ENCODE data around the gene DLGAP1. TPM values are rescaled to one million over a fixed set of nuclear protein-coding genes. Genes with fewer than 3 reads are reported as not detected.

DLGAP1 gene
- total and polyA plus RNA-seq, 3 donors from 2014 or later = 18.6 to 93.8 (median 69.1) TPM

- H3K27me3 ChIP-seq = no peaks in the 10 kb centered on the region
- peaks cover 35% of the 10 kb centered on the region for H3K4me1 ChIP-seq
- intact Hi-C loops (cut with DNase I; ENCODE audit: low total_unique reads) = no loop called here
- no peak overlapping the region for H3K4me3 ChIP-seq
- DNase-seq = no peak
- TF ChIP-seq POLR2A (IDR thresholded peaks at IDR 0.05) (no peak), CTCF (IDR thresholded peaks at IDR 0.05) (no peak)
- no peaks in the 10 kb centered on the region for H3K9me3 ChIP-seq
- no peak overlapping the region for H3K27ac ChIP-seq
- no peaks in the 10 kb centered on the region for H3K36me3 ChIP-seq (ENCODE audit: low read depth, missing control alignments)
- 54 to 64% methylated on average over 5 of the region's 5 CpGs for WGBS, 2 donors
Observed at GRCh38 chr18:3715231-3716080, 739.7 kb downstream of the DLGAP1 start.

GRCh38 chr18:3713708-3714107, 741.4 kb downstream of the DLGAP1 start:
- TF ChIP-seq POLR2A (IDR thresholded peaks at IDR 0.05) = no peak
- TF ChIP-seq CTCF (IDR thresholded peaks at IDR 0.05) = no peak
- no peak for DNase-seq
- Histone ChIP-seq H3K27me3 (no peaks in the 10 kb centered on the region), H3K36me3 (ENCODE audit: low read depth, missing control alignments) (no peaks in the 10 kb centered on the region), H3K27ac (peak overlapping the region in 1 of 2 donors; percentile 44), H3K4me1 (peaks cover 41% of the 10 kb centered on the region), H3K4me3 (no peak overlapping the region), H3K9me3 (no peaks in the 10 kb centered on the region)
- 69 to 71% methylated on average over 8 of the region's 8 CpGs for WGBS, 2 donors
- intact Hi-C loops (cut with DNase I; ENCODE audit: low total_unique reads) = no loop called here

GRCh38 chr18:3713166-3713565, 741.9 kb downstream of the DLGAP1 start:
- Histone ChIP-seq H3K27ac (peak overlapping the region in 1 of 2 donors; percentile 44), H3K27me3 (no peaks in the 10 kb centered on the region), H3K4me3 (no peak overlapping the region), H3K36me3 (ENCODE audit: low read depth, missing control alignments) (no peaks in the 10 kb centered on the region), H3K4me1 (peaks cover 41% of the 10 kb centered on the region), H3K9me3 (no peaks in the 10 kb centered on the region)
- TF ChIP-seq POLR2A (IDR thresholded peaks at IDR 0.05) (no peak), CTCF (IDR thresholded peaks at IDR 0.05) (no peak)
- 39 to 62% methylated on average over 4 of the region's 4 CpGs for WGBS, 2 donors
- intact Hi-C loops (cut with DNase I; ENCODE audit: low total_unique reads) = no loop called here
- DNase-seq = peak; percentile 43

GRCh38 chr18:3712491-3712890, 742.6 kb downstream of the DLGAP1 start:
- WGBS, 2 donors = 70 to 71% methylated on average over 5 of the region's 5 CpGs
- Histone ChIP-seq H3K9me3 (no peaks in the 10 kb centered on the region), H3K4me3 (no peak overlapping the region), H3K27ac (peak overlapping the region; percentile 23 to 61), H3K27me3 (no peaks in the 10 kb centered on the region), H3K4me1 (peaks cover 41% of the 10 kb centered on the region), H3K36me3 (ENCODE audit: low read depth, missing control alignments) (no peaks in the 10 kb centered on the region)
- intact Hi-C loops (cut with DNase I; ENCODE audit: low total_unique reads) = no loop called here
- no peak for DNase-seq
- TF ChIP-seq CTCF (IDR thresholded peaks at IDR 0.05) = no peak
- TF ChIP-seq POLR2A (IDR thresholded peaks at IDR 0.05) = no peak

Measured in testis (tissue), 3 donors.